Neural cell (in vitro differentiated cells): ENCODE results near the gene DIAPH2. TPM values are rescaled to one million over a fixed set of nuclear protein-coding genes. Genes with fewer than 3 reads are reported as not detected.

Experiments
- H2AFZ ChIP-seq: fragments of 200-600, 300-800 bp; sonication (generic), shearing (Covaris generic); 2 replicates; pipeline ENCODE4 v1.6.0; 2014; ENCODE audit warnings: low read depth, mild to moderate bottlenecking, antibody characterized with exemption, low read length, moderate library complexity
- H3F3A ChIP-seq: fragments of 200-600 bp; shearing (Covaris generic); 2 replicates; pipeline ENCODE4 v1.6.1; 2016; ENCODE audit warnings: mild to moderate bottlenecking, moderate library complexity, mixed read lengths, antibody characterized with exemption, low read length; ENCODE audit not compliant: insufficient read depth, poor library complexity, severe bottlenecking
- H3K27ac ChIP-seq: fragments of 200-600, 300-800 bp; sonication (generic), shearing (Covaris generic); 2 replicates; pipeline ENCODE4 v1.5.1; 2014; ENCODE audit warnings: mild to moderate bottlenecking, low read length, moderate library complexity
- H3K27me3 ChIP-seq: fragments of 300-800, 200-600 bp; sonication (generic), shearing (Covaris generic); 2 replicates; pipeline ENCODE4 v1.6.0; 2014; ENCODE audit warnings: mild to moderate bottlenecking, low read depth, low read length, moderate library complexity; ENCODE audit not compliant: insufficient read depth
- H3K36me3 ChIP-seq: fragments of 300-800, 200-600 bp; sonication (generic), shearing (Covaris generic); 2 replicates; pipeline ENCODE4 v1.5.1; 2014; ENCODE audit warnings: mild to moderate bottlenecking, antibody characterized with exemption, low read length, moderate library complexity; ENCODE audit not compliant: insufficient read depth
- H3K4me2 ChIP-seq: fragments of 300-800, 200-600 bp; sonication (generic), shearing (Covaris generic); 2 replicates; pipeline ENCODE4 v1.6.0; 2014; ENCODE audit warnings: mild to moderate bottlenecking, low read length
- H3K4me3 ChIP-seq: fragments of 300-800, 200-600 bp; sonication (generic), shearing (Covaris generic); 2 replicates; pipeline ENCODE4 v1.5.1; 2014; ENCODE audit warnings: mild to moderate bottlenecking, low read length, moderate library complexity
- H3K79me2 ChIP-seq: fragments of 200-600 bp; shearing (Covaris generic); replicated peaks from 2 replicates; pipeline ENCODE4 v1.6.0; 2014; ENCODE audit warnings: mild to moderate bottlenecking, low read length, moderate library complexity; ENCODE audit not compliant: insufficient read depth
- H3K9ac ChIP-seq: fragments of 300-800, 200-600 bp; sonication (generic), shearing (Covaris generic); 2 replicates; pipeline ENCODE4 v1.6.1; 2016; ENCODE audit warnings: mild to moderate bottlenecking, low read length, mixed read lengths
- H3K9me2 ChIP-seq: fragments of 200-600 bp; shearing (Covaris generic); 2 replicates; pipeline ENCODE4 v1.6.1; 2016; ENCODE audit warnings: mild to moderate bottlenecking, low read length, mixed read lengths; ENCODE audit not compliant: insufficient read depth
- H3K9me3 ChIP-seq: fragments of 200-600, 300-800 bp; sonication (generic), shearing (Covaris generic); 2 replicates; pipeline ENCODE4 v1.6.1; 2016; ENCODE audit warnings: mild to moderate bottlenecking, mixed run types, low read length, moderate library complexity, mixed read lengths
- H4K20me1 ChIP-seq: fragments of 200-600 bp; shearing (Covaris generic); 2 replicates; pipeline ENCODE4 v1.6.1; 2016; ENCODE audit warnings: mild to moderate bottlenecking, mixed run types; ENCODE audit not compliant: insufficient read depth
- CTCF ChIP-seq: fragments of 450-650 bp; IDR thresholded peaks from 2 replicates; pipeline ENCODE4 v1.5.1; 2014; ENCODE audit warnings: antibody characterized with exemption, mild to moderate bottlenecking, moderate library complexity; ENCODE audit not compliant: poor library complexity, severe bottlenecking
- EP300 ChIP-seq: fragments of 450-650 bp; conservative IDR thresholded peaks from 2 replicates; pipeline ENCODE4 v1.6.1; 2014; ENCODE audit warnings: antibody characterized with exemption, mild to moderate bottlenecking, moderate library complexity; ENCODE audit not compliant: poor library complexity, severe bottlenecking
- EZH2 ChIP-seq: fragments of 200-600, 300-800 bp; shearing (Covaris generic), sonication (generic); IDR thresholded peaks from 2 replicates; pipeline ENCODE4 v1.6.1; 2014; ENCODE audit warnings: antibody characterized with exemption, low read length, borderline replicate concordance, mild to moderate bottlenecking; ENCODE audit not compliant: insufficient read depth, poor library complexity, severe bottlenecking
- MXI1 ChIP-seq: fragments of 450-650 bp; conservative IDR thresholded peaks from 2 replicates; pipeline ENCODE4 v1.6.1; 2014; ENCODE audit warnings: antibody characterized with exemption, mild to moderate bottlenecking; ENCODE audit not compliant: poor library complexity, severe bottlenecking
- POLR2AphosphoS5 ChIP-seq: IDR thresholded peaks from 2 replicates; pipeline ENCODE4 v1.6.1; 2012
- RAD21 ChIP-seq: fragments of 450-650 bp; conservative IDR thresholded peaks from 2 replicates; pipeline ENCODE4 v1.6.1; 2014; ENCODE audit warnings: antibody characterized with exemption, mild to moderate bottlenecking, moderate library complexity
- REST ChIP-seq: IDR thresholded peaks from 2 replicates; pipeline ENCODE4 v1.6.1; 2012; ENCODE audit warnings: borderline replicate concordance
- SMC3 ChIP-seq: fragments of 450-650 bp; conservative IDR thresholded peaks from 2 replicates; pipeline ENCODE4 v1.6.1; 2014; ENCODE audit warnings: antibody characterized with exemption, mild to moderate bottlenecking, moderate library complexity; ENCODE audit not compliant: poor library complexity
- TAF1 ChIP-seq: IDR thresholded peaks from 2 replicates; pipeline ENCODE4 v1.6.1; 2012; ENCODE audit warnings: low read depth
- polyA plus RNA-seq: library from polyadenylated mRNA; depleted of rRNA; stranded (reverse); fragments of >200 nt; gene quantifications from 2 replicates; pipeline ENCODE4 v1.2.3, GENCODE V29; 2014

DIAPH2 gene
- polyA plus RNA-seq, 1 donor from 2014 or later = 0.07 TPM

DNA sequence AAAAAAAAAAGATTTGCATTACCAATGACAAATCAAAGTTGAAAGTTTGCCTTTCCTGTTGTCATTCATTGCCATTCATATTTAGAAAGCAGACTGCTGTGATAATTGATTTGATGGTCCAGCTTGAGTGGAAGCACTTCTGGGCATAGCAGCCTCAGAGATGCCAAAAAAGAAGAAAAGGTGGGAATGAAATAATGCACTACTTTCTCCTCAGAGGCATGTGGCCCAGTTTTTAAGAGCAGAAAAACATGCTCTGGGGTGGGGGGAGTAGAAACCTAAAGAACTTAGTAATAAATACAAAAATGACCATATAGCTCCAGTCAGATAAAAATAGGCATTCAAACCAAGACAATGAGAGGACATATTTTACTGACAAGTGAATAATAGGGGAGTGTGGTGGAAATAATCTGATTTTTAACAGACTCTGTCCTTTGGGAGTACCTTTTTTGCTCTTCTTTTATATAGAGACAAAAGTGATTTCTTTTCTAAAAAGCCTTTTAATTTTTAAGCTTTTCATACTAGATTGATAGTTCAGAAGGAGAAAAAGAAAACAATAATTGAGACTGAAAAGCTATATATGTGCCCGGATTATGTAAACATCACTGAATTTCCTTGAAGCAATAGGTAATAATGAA is 798.1 kb downstream of the DIAPH2 start:
- no peaks in the 10 kb centered on the region for H3K27me3 ChIP-seq

GRCh38 chrX:97490656-97491055 is 806.0 kb downstream of the DIAPH2 start:
- H3K4me2 ChIP-seq = no peak overlapping the region
- TF ChIP-seq EP300 = no peak
- no peak for TF ChIP-seq MXI1
- no peak for TF ChIP-seq CTCF
- TF ChIP-seq POLR2AphosphoS5 = no peak
- no peak for TF ChIP-seq TAF1
- no peak for TF ChIP-seq REST

More for the DNA sequence above, 798.1 kb downstream of the DIAPH2 start:
- H3K9ac ChIP-seq = no peak overlapping the region
- H2AFZ ChIP-seq = no peak overlapping the region
- H3F3A ChIP-seq = no peaks in the 10 kb centered on the region
- H3K9me2 ChIP-seq = no peaks in the 10 kb centered on the region
- H3K79me2 ChIP-seq = no peaks in the 10 kb centered on the region
- no peaks in the 10 kb centered on the region for H3K9me3 ChIP-seq
- no peaks in the 10 kb centered on the region for H4K20me1 ChIP-seq
- no peak overlapping the region for H3K27ac ChIP-seq
- no peak overlapping the region for H3K4me3 ChIP-seq
- H3K4me2 ChIP-seq = no peak overlapping the region
- TF ChIP-seq POLR2AphosphoS5 (no peak), MXI1 (no peak), EP300 (no peak), SMC3 (no peak), CTCF (no peak), RAD21 (no peak), TAF1 (no peak), REST (no peak), EZH2 (no peak)
- no peaks in the 10 kb centered on the region for H3K36me3 ChIP-seq

More at GRCh38 chrX:97490656-97491055, 806.0 kb downstream of the DIAPH2 start:
- no peaks in the 10 kb centered on the region for H3K79me2 ChIP-seq
- H3K9ac ChIP-seq = no peak overlapping the region
- no peak overlapping the region for H2AFZ ChIP-seq
- H3K36me3 ChIP-seq = no peaks in the 10 kb centered on the region
- no peak overlapping the region for H3K4me3 ChIP-seq
- H3F3A ChIP-seq = no peaks in the 10 kb centered on the region
- H3K9me3 ChIP-seq = no peaks in the 10 kb centered on the region
- H3K27ac ChIP-seq = no peak overlapping the region
- no peaks in the 10 kb centered on the region for H4K20me1 ChIP-seq
- H3K27me3 ChIP-seq = no peaks in the 10 kb centered on the region
- H3K9me2 ChIP-seq = no peaks in the 10 kb centered on the region
